ENCODE data around the gene ZNF322.
A peak's percentile ranks its signal among the peaks of the same experiment; 100 is the strongest.

The ZNF322 gene

DNA sequence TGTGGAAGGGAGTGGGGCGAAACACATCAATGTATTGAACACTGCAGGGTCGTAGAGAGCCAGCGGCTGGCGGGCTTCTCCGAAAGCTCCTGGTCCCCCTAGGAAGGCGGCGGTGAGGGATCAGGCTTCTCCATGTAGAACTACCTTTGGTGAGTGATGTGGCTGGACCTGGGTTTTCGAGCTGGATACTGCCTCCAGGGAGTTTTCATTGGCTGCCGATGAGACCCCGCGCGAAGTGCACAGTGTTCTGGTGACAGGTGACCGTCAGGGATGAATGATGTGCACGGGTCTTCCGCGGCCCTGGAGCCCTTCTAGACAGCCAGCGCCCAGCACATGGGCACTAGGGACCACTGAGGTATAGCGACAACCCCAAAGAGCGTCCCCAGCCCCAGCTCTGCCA is 46.3 kb downstream of the ZNF322 start:
- DNase-seq: no peak

DNA sequence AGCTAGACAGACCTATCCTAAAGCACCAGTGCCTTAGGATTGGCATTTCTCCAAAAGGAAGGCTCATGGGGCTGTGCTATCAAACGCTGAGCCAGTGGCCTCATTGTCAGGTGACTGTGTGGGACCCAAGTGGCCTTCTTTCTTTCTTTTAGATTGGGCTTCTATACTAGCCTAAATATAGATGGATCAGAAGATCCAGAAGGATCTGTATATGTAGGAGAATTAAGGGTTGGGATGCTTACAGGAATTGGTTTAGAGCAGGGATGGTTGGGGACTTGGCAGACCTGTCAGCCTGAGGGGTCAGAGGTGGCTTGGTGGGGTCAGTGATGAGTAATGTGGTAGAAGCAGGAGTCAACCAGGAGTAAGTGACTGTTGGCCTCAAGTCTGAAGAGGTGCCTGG is 47.9 kb downstream of the ZNF322 start:
- DNase-seq: no peak

- DNase-seq: no peak
Measured at GRCh38 chr6:26609463-26609862, 50.1 kb downstream of the ZNF322 start.

DNA sequence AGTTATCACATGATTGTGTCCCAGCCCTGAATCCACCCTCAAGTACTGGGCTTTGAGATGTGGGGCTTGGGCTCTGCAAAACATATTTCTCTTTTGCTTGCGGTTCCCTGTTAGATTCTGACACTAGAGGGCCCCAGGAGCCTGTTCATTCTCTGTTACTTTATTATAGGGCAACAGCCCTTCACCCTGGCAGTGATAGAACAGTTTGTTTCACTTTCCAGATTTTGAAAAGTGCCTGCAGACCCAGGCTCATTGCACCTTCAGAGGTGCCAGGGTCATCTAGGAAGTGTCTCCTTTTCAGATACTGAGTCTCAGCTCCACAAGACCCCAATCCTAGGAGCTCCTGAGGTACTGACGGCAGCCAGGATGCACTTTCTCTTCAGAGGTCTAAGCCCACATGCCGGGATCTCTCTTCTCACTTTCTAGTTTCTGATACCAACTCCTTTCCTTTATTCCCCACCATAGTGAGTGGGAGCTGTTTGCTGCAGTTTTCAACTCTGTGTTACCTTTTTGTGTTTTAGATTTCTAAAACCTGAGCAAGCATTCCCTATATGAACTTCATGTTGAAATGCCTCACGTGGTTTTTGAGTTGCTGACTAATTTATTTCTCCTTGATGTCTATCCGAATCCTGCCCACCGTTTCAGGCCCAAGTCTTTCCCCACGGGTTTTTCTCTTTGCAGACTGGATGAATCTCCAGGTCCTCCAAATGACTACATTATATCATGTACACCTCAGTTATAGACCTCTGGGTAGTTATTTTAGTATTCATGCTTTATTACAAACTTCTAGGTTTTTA is 51.9 kb downstream of the ZNF322 start:
- DNase-seq: peak; percentile 18

- DNase-seq: no peak
Measured at GRCh38 chr6:26604797-26605196, 54.7 kb downstream of the ZNF322 start.

- DNase-seq: no peak
Measured at GRCh38 chr6:26604026-26604425, 55.5 kb downstream of the ZNF322 start.

- no peak for DNase-seq
Measured at GRCh38 chr6:26602262-26602661, 57.3 kb downstream of the ZNF322 start.

- DNase-seq: no peak
Measured at GRCh38 chr6:26600759-26601158, 58.8 kb downstream of the ZNF322 start.

DNA sequence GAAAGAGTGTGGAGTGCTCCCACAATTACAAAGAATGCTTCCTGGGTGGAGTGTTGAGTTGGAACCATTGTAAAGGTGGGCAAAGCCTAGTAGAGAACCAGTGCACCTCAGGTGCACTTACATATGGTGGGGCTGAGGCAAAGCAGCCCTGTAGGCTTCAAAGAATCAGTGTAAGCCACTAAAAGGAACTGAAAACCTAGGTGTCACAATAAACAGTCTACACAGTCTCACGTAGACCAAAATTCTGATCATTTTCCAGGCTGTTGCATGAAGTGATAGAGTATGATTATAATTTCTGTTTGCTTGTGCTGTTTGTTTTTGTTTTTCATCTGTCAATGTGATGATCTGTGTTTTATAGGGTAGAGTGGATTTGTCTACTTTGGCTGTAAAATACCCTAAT is 60.0 kb downstream of the ZNF322 start:
- no peak for DNase-seq

GRCh38 chr6:26599134-26599533 is 60.4 kb downstream of the ZNF322 start:
- no peak for DNase-seq

- DNase-seq: no peak
Measured at GRCh38 chr6:26598267-26598666, 61.3 kb downstream of the ZNF322 start.

DNA sequence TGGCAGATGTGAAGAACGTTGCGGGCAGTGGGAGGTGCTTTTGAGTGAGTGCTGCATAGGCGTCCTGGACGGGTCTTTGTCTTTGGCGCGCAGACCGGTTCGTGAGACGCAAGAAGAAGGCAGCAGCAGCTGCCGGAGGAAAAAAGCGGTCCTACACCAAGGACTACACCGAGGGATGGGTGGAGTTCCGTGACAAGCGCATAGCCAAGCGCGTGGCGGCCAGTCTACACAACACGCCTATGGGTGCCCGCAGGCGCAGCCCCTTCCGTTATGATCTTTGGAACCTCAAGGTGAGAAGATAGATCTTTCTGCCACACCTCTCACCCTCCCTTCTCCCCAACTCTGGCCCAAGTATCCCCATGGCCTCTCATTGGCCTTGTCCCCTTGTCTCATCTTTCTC is 61.7 kb downstream of the ZNF322 start:
- no peak for DNase-seq

DNA sequence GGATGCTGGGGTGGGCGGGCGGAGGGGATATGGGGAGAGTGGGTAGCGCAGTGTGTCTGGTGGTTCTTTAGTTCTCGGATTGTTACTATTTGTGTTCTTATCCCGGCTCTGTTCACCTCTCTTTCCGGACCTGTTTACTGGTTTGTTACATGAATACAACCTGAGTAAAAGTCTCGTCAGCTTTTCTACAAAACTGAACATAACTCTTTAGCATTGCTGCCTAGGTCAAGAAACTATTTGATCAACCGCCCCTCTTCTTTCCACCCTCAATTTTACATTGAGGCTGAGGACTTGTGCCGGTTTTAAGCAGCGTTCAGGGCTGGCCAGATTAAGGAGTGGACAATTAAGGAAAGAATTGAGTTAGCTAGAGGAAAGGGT is 62.2 kb downstream of the ZNF322 start:
- no peak for DNase-seq

- peak; percentile 96 for DNase-seq
Measured at GRCh38 chr6:26596579-26597388, 62.8 kb downstream of the ZNF322 start, which contains the start of gene ABT1. TSS of gene ABT1 (plus strand) at chr6:26596953. CDS start at chr6:26596983, 30 bp downstream.

DNA sequence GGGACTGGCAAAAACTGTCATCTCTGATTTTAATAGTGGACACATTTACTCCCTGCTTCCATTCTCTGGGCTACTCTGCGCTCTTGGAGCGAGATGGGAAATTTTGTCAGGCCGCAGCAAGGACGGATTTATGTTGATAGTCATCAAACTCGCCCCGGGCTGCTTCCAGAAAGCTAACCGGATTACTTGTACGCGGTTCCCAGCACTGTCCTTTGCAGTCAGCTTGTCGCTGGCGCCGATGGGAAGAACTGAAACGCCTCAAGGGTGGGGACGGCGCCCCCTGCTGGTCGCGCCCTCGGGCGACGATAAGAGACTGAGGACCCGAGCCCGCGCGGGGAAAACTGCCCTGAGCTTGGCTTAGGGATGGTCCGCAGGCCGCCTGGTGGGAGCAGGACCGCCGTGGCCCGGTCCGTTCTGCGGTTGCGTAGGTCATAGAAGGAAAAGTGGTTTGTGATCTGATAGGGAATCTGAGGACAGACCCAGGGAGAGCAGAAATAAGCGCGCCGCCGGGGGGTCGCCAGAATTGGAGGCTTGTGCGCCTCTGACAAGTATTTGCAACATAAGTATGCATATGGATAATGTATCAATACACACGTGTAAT is 63.8 kb downstream of the ZNF322 start:
- DNase-seq: peak; percentile 82

DNA sequence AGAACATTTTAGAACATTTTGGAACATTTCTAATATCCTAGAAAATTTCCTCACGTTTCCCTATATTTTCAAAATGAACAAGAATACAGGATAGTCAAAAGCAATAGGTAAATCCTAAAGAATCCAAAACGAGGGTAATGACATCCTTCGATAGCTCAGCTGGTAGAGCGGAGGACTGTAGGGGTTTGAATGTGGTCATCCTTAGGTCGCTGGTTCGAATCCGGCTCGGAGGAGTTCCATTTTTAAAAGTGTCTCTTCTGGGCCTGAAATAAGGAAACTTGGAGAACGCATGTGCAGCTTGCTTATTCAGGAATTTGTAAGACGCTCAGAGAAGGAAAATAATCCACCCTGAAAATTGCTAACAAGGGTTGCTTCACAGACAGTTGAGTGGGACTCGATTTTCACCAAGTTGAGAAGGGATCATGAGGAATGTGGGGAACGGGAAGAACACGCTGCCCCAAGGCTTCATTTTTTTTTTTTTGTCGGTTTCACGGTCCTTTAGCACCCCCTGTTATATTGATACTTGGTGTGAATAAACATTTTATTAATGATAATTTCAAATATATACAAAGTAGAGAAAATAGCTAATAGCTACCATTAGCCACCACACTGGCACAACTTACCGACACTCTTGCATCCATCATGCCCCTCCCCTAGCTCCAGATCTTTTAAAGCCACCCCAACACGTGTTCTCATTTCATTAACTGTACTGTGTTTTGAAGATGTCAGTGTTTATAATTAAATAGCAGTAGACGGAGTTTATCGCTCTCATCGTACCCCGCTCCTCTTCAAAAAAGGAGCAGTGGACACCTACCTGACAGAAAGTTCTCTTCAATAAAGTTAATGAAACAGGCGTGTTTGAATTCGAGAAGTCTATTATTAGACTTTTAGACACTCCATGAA is 64.6 kb downstream of the ZNF322 start:
- no peak for DNase-seq

- DNase-seq: no peak
Measured at GRCh38 chr6:26594131-26594498, 65.4 kb downstream of the ZNF322 start.

- DNase-seq: no peak
Measured at GRCh38 chr6:26593278-26594130, 66.0 kb downstream of the ZNF322 start.

DNA sequence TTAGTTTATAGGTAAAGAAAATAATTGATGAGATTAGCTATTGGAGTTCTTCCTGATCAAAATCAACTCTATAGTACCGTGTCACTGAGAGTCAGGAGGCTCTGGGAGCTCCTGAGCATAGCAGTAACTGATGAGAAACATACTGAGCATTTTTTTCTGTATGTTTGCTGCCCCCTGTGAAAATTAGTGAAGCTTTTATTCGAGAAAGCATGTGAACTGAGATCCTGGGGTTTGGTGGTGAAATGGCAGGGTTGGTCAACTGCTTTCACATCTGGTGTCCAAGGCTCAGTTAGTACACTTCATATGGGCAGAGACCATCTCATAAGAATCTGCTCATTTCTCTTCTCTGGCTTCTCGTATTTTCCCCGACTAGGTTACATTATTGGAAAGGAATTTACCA is 66.9 kb downstream of the ZNF322 start:
- DNase-seq: no peak

GRCh38 chr6:26588965-26589364 is 70.6 kb downstream of the ZNF322 start:
- DNase-seq: no peak

Data from NCI-H2171 (cell line).